Pancreas (tissue), 10 donors: Measurements from ENCODE around the gene KCNMB3. TPM values are rescaled to one million over a fixed set of nuclear protein-coding genes. Genes with fewer than 3 reads are reported as not detected.
A peak's percentile ranks its signal among the peaks of the same experiment; 100 is the strongest.

Experiments
- ATAC-seq, 4 donors: fragments of 200-7000 bp; cut with Tn5 transposase; one replicate each; pipeline versions ENCODE4 v1.8.0 to v1.9.1; 2020; ENCODE audit warnings: mild to moderate bottlenecking in 4 of 4, moderate library complexity in 4 of 4
- DNase-seq, 6 donors: peaks; one replicate each; pipeline ENCODE4 v3.0.0-alpha.2; 2020
- FAIRE-seq: peaks from 2 replicates; lab custom pipeline; 2012; peaks lifted over from hg19 to GRCh38; lab: Jason Lieb, UNC
- H3K27ac ChIP-seq, 4 donors: fragments of 200-600 bp; sonication (generic); 1 replicate in 3 of 4; 2 replicates in 1 of 4; pipeline versions ENCODE4 v1.5.0 to v1.8.0; 2020
- H3K27me3 ChIP-seq, 4 donors: fragments of 200-600 bp; one replicate each; pipeline ENCODE4 v1.8.0; 2021
- H3K36me3 ChIP-seq, 3 donors: fragments of 200-600 bp; sonication (generic) in 1 of 3; one replicate each; pipeline versions ENCODE4 v1.5.0 to v1.8.0; 2020 to 2021
- H3K4me1 ChIP-seq, 3 donors: fragments of 200-600 bp; one replicate each; pipeline ENCODE4 v1.8.0; 2021
- H3K4me3 ChIP-seq, 4 donors: fragments of 200-600 bp; sonication (generic) in 2 of 4; one replicate each; pipeline versions ENCODE4 v1.5.0 to v1.8.0; 2020 to 2021
- H3K9me3 ChIP-seq, 4 donors: fragments of 200-600 bp; one replicate each; pipeline ENCODE4 v1.8.0; 2021
- WGBS, 2 donors: extraction: QIAGEN DNeasy Blood & Tissue Kit; methylation state at CpG; one replicate each; pipeline ENCODE4 v1.1.7; 2013; 5-methylcytosine and 5-hydroxymethylcytosine counted together
- intact Hi-C, 3 donors: fragments of 100-400 bp; cut with DNase I; formaldehyde crosslinking; loops; one replicate each; pipeline versions ENCODE4 v1.11.1 to v1.14.2; 2022
- polyA plus RNA-seq, 2 donors: library from polyadenylated mRNA; stranded (reverse); fragments of 200-250 nt; gene quantifications; one replicate each; pipeline ENCODE4 v1.2.3, GENCODE V29; 2013
- total RNA-seq, 6 donors: library from RNA; stranded (reverse); fragmentation: NEBNext Ultra II Directional in 4 of 6; extraction: Animal tissue kit (Norgen Biotek cat#: 25700) in 4 of 6; gene quantifications; one replicate each; pipeline versions ENCODE4 v1.2.1 to v1.2.4, GENCODE V29; 2021 to 2023
- TF ChIP-seq, protein P1 (sequence below), 4 donors: fragments of 200-600 bp; sonication (generic) in 3 of 4; IDR thresholded peaks; one replicate each; pipeline versions ENCODE4 v1.5.0 to v1.8.0; 2021; ENCODE audit warnings: antibody characterized with exemption in 4 of 4
- donor health status: healthy with polysubstance abuse.
- donor health status: DM: no; HTN: no; CAD: no; lungs with moderate emphysema.
- donor health status: DM: no; HTN: no; CAD: no.
- donor health status: control.
- donor health status: control.
- donor health status: Bipolar disorder and iron deficiency.
- donor health status: DM: yes; HTN: yes; CAD: no.
- donor health status: DM: no; HTN: no; CAD: no.
- donor health status: DM: no; HTN: no; CAD: no.
- donor health status: DM: yes; HTN: yes; CAD: no.

Gene KCNMB3, protein sequence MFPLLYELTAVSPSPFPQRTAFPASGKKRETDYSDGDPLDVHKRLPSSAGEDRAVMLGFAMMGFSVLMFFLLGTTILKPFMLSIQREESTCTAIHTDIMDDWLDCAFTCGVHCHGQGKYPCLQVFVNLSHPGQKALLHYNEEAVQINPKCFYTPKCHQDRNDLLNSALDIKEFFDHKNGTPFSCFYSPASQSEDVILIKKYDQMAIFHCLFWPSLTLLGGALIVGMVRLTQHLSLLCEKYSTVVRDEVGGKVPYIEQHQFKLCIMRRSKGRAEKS
- total RNA-seq (1 to 10 TPM; 1.4 to 3.2 (median 3.0) TPM), polyA plus RNA-seq (1 to 10 TPM; 4.3 to 7.8 TPM)

- peak in 3 of 4 donors; percentile 27 to 67 (median 54) for ATAC-seq
- intact Hi-C loops, result no loop called here
- FAIRE-seq, result no peak
- Histone ChIP-seq H3K36me3 (no peaks in the 10 kb centered on the region), H3K9me3 (no peaks in the 10 kb centered on the region), H3K4me3 (no peak within 1 kb of the TSS), H3K4me1 (peaks cover 0 to 9% (median 4%) of the 10 kb centered on the region in 3 donors), H3K27ac (no peak within 1 kb of the TSS), H3K27me3 (no peaks in the 10 kb centered on the region)
- no peak for DNase-seq
- TF ChIP-seq, protein P1, sequence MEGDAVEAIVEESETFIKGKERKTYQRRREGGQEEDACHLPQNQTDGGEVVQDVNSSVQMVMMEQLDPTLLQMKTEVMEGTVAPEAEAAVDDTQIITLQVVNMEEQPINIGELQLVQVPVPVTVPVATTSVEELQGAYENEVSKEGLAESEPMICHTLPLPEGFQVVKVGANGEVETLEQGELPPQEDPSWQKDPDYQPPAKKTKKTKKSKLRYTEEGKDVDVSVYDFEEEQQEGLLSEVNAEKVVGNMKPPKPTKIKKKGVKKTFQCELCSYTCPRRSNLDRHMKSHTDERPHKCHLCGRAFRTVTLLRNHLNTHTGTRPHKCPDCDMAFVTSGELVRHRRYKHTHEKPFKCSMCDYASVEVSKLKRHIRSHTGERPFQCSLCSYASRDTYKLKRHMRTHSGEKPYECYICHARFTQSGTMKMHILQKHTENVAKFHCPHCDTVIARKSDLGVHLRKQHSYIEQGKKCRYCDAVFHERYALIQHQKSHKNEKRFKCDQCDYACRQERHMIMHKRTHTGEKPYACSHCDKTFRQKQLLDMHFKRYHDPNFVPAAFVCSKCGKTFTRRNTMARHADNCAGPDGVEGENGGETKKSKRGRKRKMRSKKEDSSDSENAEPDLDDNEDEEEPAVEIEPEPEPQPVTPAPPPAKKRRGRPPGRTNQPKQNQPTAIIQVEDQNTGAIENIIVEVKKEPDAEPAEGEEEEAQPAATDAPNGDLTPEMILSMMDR (IDR thresholded peaks at IDR 0.05), result no peak
- WGBS, 2 donors, result 48 to 56% methylated on average over 6 of the region's 6 CpGs
These were observed at the start of gene KCNMB3 for GRCh38 chr3:179250803-179251476. KCNMB3 (minus strand) TSS chr3:179251114; CDS start chr3:179250990, 124 bp downstream.

GRCh38 chr3:179299999-179300613 lies 49.2 kb upstream of the KCNMB3 start:
- ATAC-seq (no peak), DNase-seq (no peak), FAIRE-seq (no peak)
- H3K36me3 ChIP-seq, result no peaks in the 10 kb centered on the region
- no peaks in the 10 kb centered on the region for H3K27me3 ChIP-seq
- H3K4me1 ChIP-seq, result no peaks in the 10 kb centered on the region
- no peak overlapping the region for H3K4me3 ChIP-seq
- H3K9me3 ChIP-seq, result no peaks in the 10 kb centered on the region
- H3K27ac ChIP-seq, result no peak overlapping the region
- TF ChIP-seq, protein P1 (IDR thresholded peaks at IDR 0.05), result no peak
- intact Hi-C loops, result no loop called here
- 71 to 78% methylated on average over 5 of the region's 5 CpGs for WGBS, 2 donors

GRCh38 chr3:179299316-179299715 lies 48.4 kb upstream of the KCNMB3 start:
- Histone ChIP-seq H3K27me3 (no peaks in the 10 kb centered on the region), H3K4me1 (no peaks in the 10 kb centered on the region), H3K27ac (no peak overlapping the region), H3K36me3 (no peaks in the 10 kb centered on the region), H3K4me3 (no peak overlapping the region), H3K9me3 (no peaks in the 10 kb centered on the region)
- no peak for ATAC-seq
- no peak for FAIRE-seq
- no peak for DNase-seq
- 62 to 68% methylated on average over 2 of the region's 2 CpGs for WGBS, 2 donors
- intact Hi-C loops, result no loop called here
- TF ChIP-seq, protein P1 (IDR thresholded peaks at IDR 0.05), result no peak

GRCh38 chr3:179297971-179298725 lies 47.2 kb upstream of the KCNMB3 start:
- DNase-seq (no peak), FAIRE-seq (no peak), ATAC-seq (no peak)
- TF ChIP-seq, protein P1 (IDR thresholded peaks at IDR 0.05), result no peak
- no peak overlapping the region for H3K27ac ChIP-seq
- H3K36me3 ChIP-seq, result no peaks in the 10 kb centered on the region
- no peaks in the 10 kb centered on the region for H3K9me3 ChIP-seq
- H3K4me3 ChIP-seq, result no peak overlapping the region
- WGBS, 2 donors, result 57 to 58% methylated on average over 5 of the region's 5 CpGs
- intact Hi-C loops, result no loop called here
- no peaks in the 10 kb centered on the region for H3K4me1 ChIP-seq
- H3K27me3 ChIP-seq, result no peaks in the 10 kb centered on the region
